Sigmoid colon (tissue), 7 donors: ENCODE measurements around the gene NRF1. TPM values are rescaled to one million over a fixed set of nuclear protein-coding genes. Genes with fewer than 3 reads are reported as not detected.

Experiments
- DNase-seq: peaks from one replicate; pipeline ENCODE4 v3.0.0-alpha.2; 2019
- H3K27ac ChIP-seq, 4 donors: fragments of 200-600 bp; sonication (generic); one replicate each; pipeline ENCODE4 v1.5.1; 2016 to 2019; ENCODE audit warnings: mild to moderate bottlenecking in 1 of 4
- H3K27me3 ChIP-seq, 3 donors: fragments of 200-600 bp; sonication (generic); one replicate each; pipeline ENCODE4 v1.5.1; 2019; ENCODE audit warnings: mild to moderate bottlenecking in 1 of 3
- H3K36me3 ChIP-seq, 4 donors: fragments of 200-600 bp; sonication (generic); one replicate each; pipeline ENCODE4 v1.5.1; 2016 to 2019
- H3K4me1 ChIP-seq, 4 donors: fragments of 200-600 bp; sonication (generic); one replicate each; pipeline ENCODE4 v1.5.1; 2017 to 2019
- H3K4me3 ChIP-seq, 4 donors: fragments of 200-600 bp; sonication (generic); one replicate each; pipeline ENCODE4 v1.5.1; 2017 to 2019; ENCODE audit warnings: mild to moderate bottlenecking in 2 of 4, moderate library complexity in 1 of 4
- H3K9me3 ChIP-seq, 4 donors: fragments of 200-600 bp in 3 of 4; sonication (generic) in 3 of 4; one replicate each; pipeline versions ENCODE4 v1.5.1 to v1.6.1; 2013 to 2019
- CTCF ChIP-seq, 4 experiments: fragments of 450-650 bp in 3 of 4; fragments of 200-600 bp in 1 of 4; IDR thresholded peaks; one replicate each; pipeline ENCODE4 v1.5.1; 2016 to 2019; ENCODE audit warnings: antibody characterized with exemption in 4 of 4, mild to moderate bottlenecking in 3 of 4, moderate library complexity in 2 of 4
- EP300 ChIP-seq, 4 donors: sonication (generic); formaldehyde crosslinking; IDR thresholded peaks; one replicate each; pipeline ENCODE4 v1.6.1; 2017; ENCODE audit warnings: antibody characterized with exemption in 4 of 4
- POLR2A ChIP-seq, 2 donors: fragments of 450-650 bp; IDR thresholded peaks; one replicate each; pipeline ENCODE4 v1.6.1; 2016; ENCODE audit warnings: antibody characterized with exemption in 2 of 2, mild to moderate bottlenecking in 2 of 2, moderate library complexity in 2 of 2
- POLR2AphosphoS5 ChIP-seq, 4 donors: sonication (generic); formaldehyde crosslinking; IDR thresholded peaks; one replicate each; pipeline ENCODE4 v1.6.1; 2017; ENCODE audit warnings: antibody characterized with exemption in 4 of 4
- WGBS, 2 donors: extraction: QIAGEN DNeasy Blood & Tissue Kit; methylation state at CpG; one replicate each; pipeline ENCODE4 v1.1.7; 2013; 5-methylcytosine and 5-hydroxymethylcytosine counted together
- intact Hi-C: fragments of 100-400 bp; cut with DNase I; formaldehyde crosslinking; loops from one replicate; pipeline ENCODE4 v1.15.1; 2023
- polyA plus RNA-seq, 3 donors: library from polyadenylated mRNA; stranded (reverse); fragments of 200-250 nt; gene quantifications; one replicate each; pipeline ENCODE4 v1.2.3, GENCODE V29; 2013
- total RNA-seq, 4 donors: library from RNA; depleted of rRNA; stranded (reverse); fragments of >200 nt; gene quantifications; one replicate each; pipeline ENCODE4 v1.1.0, GENCODE V29; 2016
- donor health status: healthy with polysubstance abuse.
- donor health status: Bipolar disorder and iron deficiency.
- donor health status: healthy.

Gene NRF1
- total and polyA plus RNA-seq, 7 donors, result 4.8 to 18.1 (median 15.0) TPM

- Histone ChIP-seq H3K4me1 (peaks cover 0 to 32% (median 32%) of the 10 kb centered on the region in 4 donors), H3K4me3 (no peak overlapping the region), H3K27me3 (peaks cover 42 to 57% (median 45%) of the 10 kb centered on the region in 3 donors), H3K27ac (no peak overlapping the region), H3K9me3 (no peaks in the 10 kb centered on the region), H3K36me3 (no peaks in the 10 kb centered on the region)
- TF ChIP-seq CTCF (IDR thresholded peaks at IDR 0.05), result no peak
- no peak for TF ChIP-seq POLR2AphosphoS5 (IDR thresholded peaks at IDR 0.05)
- no peak for TF ChIP-seq EP300 (IDR thresholded peaks at IDR 0.05)
- TF ChIP-seq POLR2A (IDR thresholded peaks at IDR 0.05), result no peak
- intact Hi-C loops, result no loop called here
- WGBS, 2 donors, result 83 to 98% methylated on average over 1 of the region's 1 CpG
- no peak for DNase-seq
Observed at GRCh38 chr7:129776362-129776722, 164.8 kb downstream of the NRF1 start.

GRCh38 chr7:129777195-129777844 is 165.8 kb downstream of the NRF1 start:
- H3K36me3 ChIP-seq, result no peaks in the 10 kb centered on the region
- no peak for DNase-seq
- H3K4me3 ChIP-seq, result no peak overlapping the region
- H3K27ac ChIP-seq, result no peak overlapping the region
- intact Hi-C loops, result no loop called here
- H3K4me1 ChIP-seq, result peaks cover 0 to 42% (median 42%) of the 10 kb centered on the region in 4 donors
- H3K9me3 ChIP-seq, result no peaks in the 10 kb centered on the region
- 52 to 81% methylated on average over 19 of the region's 19 CpGs for WGBS, 2 donors
- H3K27me3 ChIP-seq, result peaks cover 51 to 67% (median 55%) of the 10 kb centered on the region in 3 donors
- TF ChIP-seq EP300 (IDR thresholded peaks at IDR 0.05) (no peak), POLR2AphosphoS5 (IDR thresholded peaks at IDR 0.05) (no peak), POLR2A (IDR thresholded peaks at IDR 0.05) (no peak)

GRCh38 chr7:129777993-129778769 is 166.7 kb downstream of the NRF1 start:
- H3K36me3 ChIP-seq, result no peaks in the 10 kb centered on the region
- TF ChIP-seq POLR2AphosphoS5 (IDR thresholded peaks at IDR 0.05) (peak in 1 of 4 donors; percentile 52), EP300 (IDR thresholded peaks at IDR 0.05) (no peak), CTCF (IDR thresholded peaks at IDR 0.05) (no peak), POLR2A (IDR thresholded peaks at IDR 0.05) (no peak)
- H3K27ac ChIP-seq, result no peak overlapping the region
- 18 to 39% methylated on average over 45 of the region's 45 CpGs for WGBS, 2 donors
- peaks cover 60 to 76% (median 63%) of the 10 kb centered on the region in 3 donors for H3K27me3 ChIP-seq
- H3K4me3 ChIP-seq, result no peak overlapping the region
- no peak for DNase-seq
- peaks cover 0 to 51% (median 49%) of the 10 kb centered on the region in 4 donors for H3K4me1 ChIP-seq
- intact Hi-C loops, result no loop called here
- no peaks in the 10 kb centered on the region for H3K9me3 ChIP-seq

GRCh38 chr7:129778770-129779601 is 167.5 kb downstream of the NRF1 start:
- Histone ChIP-seq H3K36me3 (no peaks in the 10 kb centered on the region), H3K9me3 (no peaks in the 10 kb centered on the region), H3K27me3 (peaks cover 67 to 84% (median 71%) of the 10 kb centered on the region in 3 donors), H3K27ac (no peak overlapping the region), H3K4me1 (peaks cover 0 to 56% (median 54%) of the 10 kb centered on the region in 4 donors), H3K4me3 (peak overlapping the region in 3 of 4 donors; percentile 22 to 48 (median 33))
- no peak for DNase-seq
- TF ChIP-seq EP300 (IDR thresholded peaks at IDR 0.05) (no peak), POLR2A (IDR thresholded peaks at IDR 0.05) (no peak), CTCF (IDR thresholded peaks at IDR 0.05) (no peak), POLR2AphosphoS5 (IDR thresholded peaks at IDR 0.05) (no peak)
- intact Hi-C loops, result no loop called here
- WGBS, 2 donors, result 1 to 2% methylated on average over 84 of the region's 84 CpGs
